Mesenchymal stem cell (in vitro differentiated cells and primary cell): ENCODE results near the gene SERINC3.

Experiments
- DNase-seq: peaks from one replicate; pipeline ENCODE4 v3.0.0-alpha.2; 2013
- H2AFZ ChIP-seq: one replicate; pipeline ENCODE4 v1.6.1; 2013; ENCODE audit warnings: low read depth, mild to moderate bottlenecking, control low read depth, inconsistent platforms, low read length, moderate library complexity
- H2AK5ac ChIP-seq: 2 replicates; pipeline ENCODE4 v1.6.1; 2013; ENCODE audit warnings: low read length, moderate library complexity, mild to moderate bottlenecking, inconsistent platforms; ENCODE audit not compliant: severe bottlenecking
- H2BK120ac ChIP-seq: one replicate; pipeline ENCODE4 v1.6.1; 2013; ENCODE audit warnings: low read depth, mild to moderate bottlenecking, inconsistent platforms, low read length, moderate library complexity
- H2BK12ac ChIP-seq, 2 experiments: one replicate each; pipeline ENCODE4 v1.6.1; 2013; ENCODE audit warnings: inconsistent platforms in 2 of 2, low read length in 2 of 2, mild to moderate bottlenecking in 2 of 2, moderate library complexity in 2 of 2, control low read depth in 1 of 2
- H2BK15ac ChIP-seq: one replicate; pipeline ENCODE4 v1.6.1; 2013; ENCODE audit warnings: mild to moderate bottlenecking, low read depth, inconsistent platforms; ENCODE audit not compliant: poor library complexity, severe bottlenecking
- H2BK5ac ChIP-seq: 2 replicates; pipeline ENCODE4 v1.6.1; 2013; ENCODE audit warnings: low read depth, mild to moderate bottlenecking, low read length, control low read depth, inconsistent platforms; ENCODE audit not compliant: poor library complexity, severe bottlenecking
- H3K14ac ChIP-seq, 2 experiments: one replicate each; pipeline ENCODE4 v1.6.1; 2013; ENCODE audit warnings: inconsistent platforms in 2 of 2, low read length in 2 of 2, control low read depth in 1 of 2, mild to moderate bottlenecking in 1 of 2, moderate library complexity in 1 of 2
- H3K18ac ChIP-seq, 2 experiments: one replicate each; pipeline ENCODE4 v1.6.1; 2013; ENCODE audit warnings: inconsistent platforms in 2 of 2, low read length in 2 of 2, control low read depth in 1 of 2, low read depth in 1 of 2, mild to moderate bottlenecking in 1 of 2
- H3K23ac ChIP-seq, 2 experiments: one replicate each; pipeline ENCODE4 v1.6.1; 2013; ENCODE audit warnings: inconsistent platforms in 2 of 2, low read length in 2 of 2, mild to moderate bottlenecking in 2 of 2, moderate library complexity in 2 of 2, control low read depth in 1 of 2
- H3K27ac ChIP-seq: 2 replicates; pipeline ENCODE4 v1.5.1; 2013; ENCODE audit warnings: mild to moderate bottlenecking, moderate library complexity, low read length, control low read depth, inconsistent platforms; ENCODE audit not compliant: poor library complexity, severe bottlenecking
- H3K27me3 ChIP-seq, 2 experiments: 2 replicates each; pipeline versions ENCODE4 v1.6.1 to v1.7.0; 2013; ENCODE audit warnings: low read length in 2 of 2, mild to moderate bottlenecking in 2 of 2, moderate library complexity in 2 of 2, control low read depth in 1 of 2, inconsistent platforms in 1 of 2; ENCODE audit not compliant: control insufficient read depth in 1 of 2, insufficient read depth in 1 of 2
- H3K36me3 ChIP-seq, 2 experiments: 2 replicates each; pipeline versions ENCODE4 v1.6.1 to v1.7.0; 2013; ENCODE audit warnings: low read length in 2 of 2, control low read depth in 1 of 2, inconsistent platforms in 1 of 2, low read depth in 1 of 2, mild to moderate bottlenecking in 1 of 2; ENCODE audit not compliant: insufficient read depth in 2 of 2, control insufficient read depth in 1 of 2
- H3K4ac ChIP-seq, 2 experiments: one replicate each; pipeline ENCODE4 v1.6.1; 2013; ENCODE audit warnings: inconsistent platforms in 2 of 2, low read length in 2 of 2, mild to moderate bottlenecking in 2 of 2, moderate library complexity in 2 of 2, control low read depth in 1 of 2, low read depth in 1 of 2
- H3K4me1 ChIP-seq: 2 replicates; pipeline ENCODE4 v1.6.1; 2013; ENCODE audit warnings: low read depth, low read length, control low read depth; ENCODE audit not compliant: control insufficient read depth, insufficient read depth
- H3K4me2 ChIP-seq: 2 replicates; pipeline ENCODE4 v1.6.1; 2013; ENCODE audit warnings: low read length, mild to moderate bottlenecking, inconsistent platforms; ENCODE audit not compliant: poor library complexity, severe bottlenecking
- H3K4me3 ChIP-seq, 2 experiments: 2 replicates each; pipeline versions ENCODE4 v1.5.1 to v1.7.0; 2013; ENCODE audit warnings: low read length in 2 of 2, mild to moderate bottlenecking in 2 of 2, control low read depth in 1 of 2, low read depth in 1 of 2; ENCODE audit not compliant: insufficient read depth in 1 of 2
- H3K79me1 ChIP-seq: replicated peaks from 2 replicates; pipeline ENCODE4 v1.6.1; 2013; ENCODE audit warnings: mild to moderate bottlenecking, control low read depth, low read length, inconsistent platforms; ENCODE audit not compliant: poor library complexity, severe bottlenecking
- H3K9ac ChIP-seq: 2 replicates; pipeline ENCODE4 v1.7.0; 2013; ENCODE audit warnings: mild to moderate bottlenecking, low read length, moderate library complexity
- H3K9me3 ChIP-seq: 2 replicates; pipeline ENCODE4 v1.7.0; 2013; ENCODE audit warnings: mild to moderate bottlenecking, low read length; ENCODE audit not compliant: control insufficient read depth
- H4K8ac ChIP-seq: one replicate; pipeline ENCODE4 v1.6.1; 2013; ENCODE audit warnings: inconsistent platforms, mild to moderate bottlenecking, low read length, moderate library complexity
- H4K91ac ChIP-seq: one replicate; pipeline ENCODE4 v1.6.1; 2013; ENCODE audit warnings: mild to moderate bottlenecking, low read length, inconsistent platforms
- WGBS: methylation state at CpG from one replicate; pipeline ENCODE4 v1.1.7; 2013; ENCODE audit warnings: mixed read lengths; 5-methylcytosine and 5-hydroxymethylcytosine counted together

SERINC3 gene

GRCh38 chr20:44488551-44488950 lies 33.3 kb downstream of the SERINC3 start:
- H2BK12ac ChIP-seq, result no peak overlapping the region
- H3K79me1 ChIP-seq, result peaks cover 15% of the 10 kb centered on the region
- H3K4ac ChIP-seq, result no peak overlapping the region
- H2BK15ac ChIP-seq, result no peak overlapping the region
- H3K9ac ChIP-seq, result no peak overlapping the region
- no peak overlapping the region for H3K4me2 ChIP-seq
- no peak overlapping the region for H4K8ac ChIP-seq
- no peak overlapping the region for H2AK5ac ChIP-seq
- H3K4me3 ChIP-seq, result no peak overlapping the region
- H3K23ac ChIP-seq, result no peak overlapping the region
- peaks cover 4% of the 10 kb centered on the region for H3K4me1 ChIP-seq
- no peak overlapping the region for H4K91ac ChIP-seq
- 94% methylated on average over 5 of the region's 5 CpGs for WGBS
- H2BK120ac ChIP-seq, result no peak overlapping the region
- no peak overlapping the region for H2BK5ac ChIP-seq
- H2AFZ ChIP-seq, result no peak overlapping the region
- no peak overlapping the region for H3K27ac ChIP-seq
- H3K14ac ChIP-seq, result no peak overlapping the region
- no peaks in the 10 kb centered on the region for H3K27me3 ChIP-seq
- no peak for DNase-seq
- no peaks in the 10 kb centered on the region for H3K9me3 ChIP-seq
- peaks cover 19 to 81% of the 10 kb centered on the region in 2 experiments for H3K36me3 ChIP-seq
- H3K18ac ChIP-seq, result no peak overlapping the region

DNA sequence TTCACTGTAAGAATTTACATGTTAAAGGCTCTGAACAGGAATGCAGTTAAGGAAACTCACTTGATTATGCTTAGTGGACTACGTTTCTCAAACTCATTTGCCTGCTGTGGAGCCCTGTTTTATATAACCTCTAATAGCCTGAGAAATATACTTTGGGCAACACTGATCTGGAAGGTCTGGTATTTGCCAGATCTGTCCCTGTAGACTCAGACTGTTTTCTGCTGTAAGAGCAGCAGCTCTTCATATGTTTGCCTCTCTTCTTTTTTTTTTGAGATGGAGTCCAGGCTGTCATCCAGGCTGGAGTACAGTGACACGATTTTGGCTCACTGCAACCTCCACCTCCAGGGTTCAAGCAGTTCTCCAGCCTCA lies 36.1 kb downstream of the SERINC3 start:
- Histone ChIP-seq H4K8ac (no peak overlapping the region), H2AFZ (no peak overlapping the region), H3K4ac (no peak overlapping the region), H3K79me1 (peaks cover 20% of the 10 kb centered on the region), H3K4me3 (no peak overlapping the region), H3K23ac (no peak overlapping the region), H4K91ac (no peak overlapping the region), H3K4me2 (no peak overlapping the region), H3K9ac (peak overlapping the region; percentile 4), H2BK12ac (no peak overlapping the region), H3K36me3 (peaks cover 22 to 83% of the 10 kb centered on the region in 2 experiments), H2AK5ac (no peak overlapping the region), H3K18ac (no peak overlapping the region), H2BK120ac (no peak overlapping the region), H3K4me1 (no peaks in the 10 kb centered on the region), H3K14ac (no peak overlapping the region), H3K27me3 (no peaks in the 10 kb centered on the region), H3K27ac (no peak overlapping the region), H3K9me3 (no peaks in the 10 kb centered on the region), H2BK5ac (no peak overlapping the region), H2BK15ac (no peak overlapping the region)
- DNase-seq, result no peak
- 100% methylated on average over 2 of the region's 2 CpGs for WGBS

DNA sequence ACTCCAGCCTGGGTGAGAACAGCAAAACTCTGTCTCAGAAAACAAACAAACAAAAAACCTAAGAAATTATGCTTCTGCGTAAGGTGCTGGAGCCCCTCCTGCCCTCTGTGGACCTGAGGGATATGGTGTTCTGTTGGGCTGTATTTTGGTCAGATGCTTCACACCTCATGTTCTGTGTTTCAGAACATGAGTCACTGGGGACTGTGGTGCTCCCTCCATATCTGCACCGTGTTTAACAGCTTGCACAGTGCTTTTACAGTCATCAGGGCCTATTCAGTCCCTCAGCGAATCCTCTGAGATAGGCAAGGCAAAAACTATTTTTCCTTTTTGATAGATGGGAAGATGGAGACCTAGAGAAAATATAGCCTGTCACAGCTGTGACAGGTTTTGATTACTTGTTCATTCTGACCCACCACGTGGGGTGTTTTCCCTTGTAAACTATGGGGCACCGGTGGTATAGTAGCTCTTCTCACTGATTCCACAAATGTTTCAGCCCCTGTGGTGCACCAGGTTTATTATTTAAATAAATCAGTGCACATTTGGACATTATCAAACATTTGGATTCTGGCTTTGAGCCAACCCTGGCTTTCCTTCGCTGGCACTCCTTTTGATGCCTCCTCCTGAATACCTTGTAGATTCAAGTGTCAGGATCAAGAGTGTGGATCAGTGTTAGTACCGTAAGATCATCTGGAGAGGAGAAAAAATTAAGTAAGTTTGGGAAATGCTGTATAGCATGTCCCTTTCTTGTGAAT lies 36.6 kb downstream of the SERINC3 start:
- Histone ChIP-seq H3K36me3 (peaks cover 27 to 86% of the 10 kb centered on the region in 2 experiments), H2BK12ac (no peak overlapping the region), H2AK5ac (no peak overlapping the region), H2AFZ (no peak overlapping the region), H3K4ac (no peak overlapping the region), H3K23ac (no peak overlapping the region), H3K4me3 (no peak overlapping the region), H3K4me2 (no peak overlapping the region), H4K91ac (no peak overlapping the region), H4K8ac (no peak overlapping the region), H3K14ac (no peak overlapping the region), H3K4me1 (no peaks in the 10 kb centered on the region), H3K79me1 (peaks cover 25% of the 10 kb centered on the region), H2BK120ac (no peak overlapping the region), H3K27me3 (no peaks in the 10 kb centered on the region), H3K27ac (no peak overlapping the region), H3K9me3 (no peaks in the 10 kb centered on the region), H2BK15ac (no peak overlapping the region), H3K9ac (peak overlapping the region; percentile 4), H3K18ac (no peak overlapping the region), H2BK5ac (no peak overlapping the region)
- WGBS, result 94% methylated on average over 7 of the region's 7 CpGs
- no peak for DNase-seq

DNA sequence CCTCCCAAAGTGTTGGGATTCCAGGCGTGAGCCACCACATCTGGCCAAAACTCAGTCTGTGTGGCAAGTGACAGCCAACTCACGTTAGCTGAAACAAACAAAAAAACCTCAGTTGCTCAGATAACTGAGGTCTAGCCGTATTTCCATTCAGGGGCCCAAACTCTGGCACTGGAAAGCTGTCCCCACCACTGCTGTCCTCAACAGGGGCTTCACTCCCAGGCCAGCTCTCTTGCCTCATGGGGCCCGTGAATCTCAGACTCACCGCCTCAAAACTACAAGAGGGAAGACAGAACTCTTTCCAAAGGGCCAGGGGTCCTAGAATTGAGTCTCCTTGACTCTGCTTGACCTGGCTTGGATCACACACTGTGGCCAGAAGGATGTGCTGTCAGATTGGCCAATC lies 38.8 kb downstream of the SERINC3 start:
- H3K4ac ChIP-seq, result no peak overlapping the region
- H3K9me3 ChIP-seq, result no peaks in the 10 kb centered on the region
- no peak overlapping the region for H2AFZ ChIP-seq
- WGBS, result 95% methylated on average over 5 of the region's 5 CpGs
- H2AK5ac ChIP-seq, result no peak overlapping the region
- no peak overlapping the region for H3K14ac ChIP-seq
- H3K27ac ChIP-seq, result no peak overlapping the region
- no peak overlapping the region for H2BK15ac ChIP-seq
- no peak overlapping the region for H3K18ac ChIP-seq
- H3K23ac ChIP-seq, result no peak overlapping the region
- no peak overlapping the region for H2BK120ac ChIP-seq
- H3K4me3 ChIP-seq, result no peak overlapping the region
- DNase-seq, result no peak
- H3K9ac ChIP-seq, result no peak overlapping the region
- H4K8ac ChIP-seq, result no peak overlapping the region
- no peak overlapping the region for H4K91ac ChIP-seq
- H3K79me1 ChIP-seq, result peaks cover 20% of the 10 kb centered on the region
- H2BK5ac ChIP-seq, result no peak overlapping the region
- no peak overlapping the region for H3K4me2 ChIP-seq
- no peaks in the 10 kb centered on the region for H3K4me1 ChIP-seq
- peaks cover 21 to 70% of the 10 kb centered on the region in 2 experiments for H3K36me3 ChIP-seq
- H3K27me3 ChIP-seq, result no peaks in the 10 kb centered on the region
- no peak overlapping the region for H2BK12ac ChIP-seq
